Kidney epithelial cell (primary cell): ENCODE results near the gene PEPD. TPM values are rescaled to one million over a fixed set of nuclear protein-coding genes. Genes with fewer than 3 reads are reported as not detected.

Experiments
- DNase-seq: peaks from one replicate; pipeline ENCODE4 v3.0.0-alpha.2; 2010; ENCODE audit warnings: low read depth
- H3K27me3 ChIP-seq: 2 replicates; pipeline ENCODE4 v1.6.0; 2011; ENCODE audit warnings: low read length; ENCODE audit not compliant: control insufficient read depth, insufficient read depth
- H3K36me3 ChIP-seq: 2 replicates; pipeline ENCODE4 v1.5.1; 2011; ENCODE audit warnings: low read length; ENCODE audit not compliant: control insufficient read depth, insufficient read depth
- H3K4me3 ChIP-seq: 2 replicates; pipeline ENCODE4 v1.5.1; 2011; ENCODE audit warnings: low read depth, mild to moderate bottlenecking, control low read depth, low read length
- total RNA-seq: library from RNA; depleted of rRNA; stranded (reverse); fragments of >200 nt; gene quantifications from 2 replicates; pipeline ENCODE4 v1.2.3, GENCODE V29; 2015
- TF ChIP-seq, protein P1 (sequence below): IDR thresholded peaks from 2 replicates; pipeline ENCODE4 v1.5.1; 2011; ENCODE audit warnings: mild to moderate bottlenecking, moderate library complexity, low read length, control low read depth, inconsistent platforms; ENCODE audit not compliant: insufficient read depth, poor library complexity, severe bottlenecking

PEPD gene
- total RNA-seq, 1 donor from 2014 or later, result 88.6 TPM

DNA sequence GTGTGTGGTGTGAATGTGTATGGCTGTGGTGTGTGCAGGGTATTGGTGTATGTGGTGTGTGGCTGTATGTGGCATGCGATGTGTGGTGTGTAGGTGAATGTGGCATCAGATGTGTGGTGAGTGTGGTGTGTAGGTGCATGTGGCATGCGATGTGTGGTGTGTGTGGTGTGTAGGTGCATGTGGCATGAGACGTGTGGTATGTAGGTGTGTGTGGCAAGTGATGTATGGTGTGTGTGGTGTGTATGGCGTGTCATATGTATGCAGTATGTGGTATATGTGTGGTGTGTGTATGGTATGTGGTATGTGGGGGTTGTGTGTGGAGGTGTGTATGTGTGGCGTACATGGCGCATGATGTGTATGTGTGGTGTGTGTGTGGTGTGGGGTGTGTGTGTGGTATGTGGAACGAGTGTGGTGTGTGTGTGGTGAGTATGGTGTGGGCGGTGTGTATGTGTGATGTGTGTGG is 63.4 kb downstream of the PEPD start:
- no peaks in the 10 kb centered on the region for H3K27me3 ChIP-seq
- TF ChIP-seq, protein P1, sequence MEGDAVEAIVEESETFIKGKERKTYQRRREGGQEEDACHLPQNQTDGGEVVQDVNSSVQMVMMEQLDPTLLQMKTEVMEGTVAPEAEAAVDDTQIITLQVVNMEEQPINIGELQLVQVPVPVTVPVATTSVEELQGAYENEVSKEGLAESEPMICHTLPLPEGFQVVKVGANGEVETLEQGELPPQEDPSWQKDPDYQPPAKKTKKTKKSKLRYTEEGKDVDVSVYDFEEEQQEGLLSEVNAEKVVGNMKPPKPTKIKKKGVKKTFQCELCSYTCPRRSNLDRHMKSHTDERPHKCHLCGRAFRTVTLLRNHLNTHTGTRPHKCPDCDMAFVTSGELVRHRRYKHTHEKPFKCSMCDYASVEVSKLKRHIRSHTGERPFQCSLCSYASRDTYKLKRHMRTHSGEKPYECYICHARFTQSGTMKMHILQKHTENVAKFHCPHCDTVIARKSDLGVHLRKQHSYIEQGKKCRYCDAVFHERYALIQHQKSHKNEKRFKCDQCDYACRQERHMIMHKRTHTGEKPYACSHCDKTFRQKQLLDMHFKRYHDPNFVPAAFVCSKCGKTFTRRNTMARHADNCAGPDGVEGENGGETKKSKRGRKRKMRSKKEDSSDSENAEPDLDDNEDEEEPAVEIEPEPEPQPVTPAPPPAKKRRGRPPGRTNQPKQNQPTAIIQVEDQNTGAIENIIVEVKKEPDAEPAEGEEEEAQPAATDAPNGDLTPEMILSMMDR, result no peak
- H3K36me3 ChIP-seq, result no peaks in the 10 kb centered on the region
- no peak overlapping the region for H3K4me3 ChIP-seq
- no peak for DNase-seq

DNA sequence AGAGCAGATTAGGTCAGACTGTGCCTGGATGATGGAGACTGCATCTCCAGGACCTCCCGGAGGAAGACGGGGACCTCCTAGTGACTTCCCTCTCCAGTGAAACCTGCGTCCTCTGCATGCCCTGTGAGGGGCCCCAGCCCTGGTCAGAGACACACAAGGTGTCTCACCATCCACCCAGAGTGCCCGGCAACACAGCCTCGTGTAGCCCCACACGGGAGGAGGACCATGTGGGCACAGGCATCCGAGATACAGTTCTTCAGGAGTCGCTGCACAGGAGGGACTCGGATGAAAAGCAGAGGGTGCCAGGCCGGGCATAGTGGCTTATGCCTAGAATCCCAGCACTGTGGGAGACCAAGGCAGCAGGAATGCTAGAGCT is 64.8 kb downstream of the PEPD start:
- TF ChIP-seq, protein P1, result no peak
- Histone ChIP-seq H3K4me3 (no peak overlapping the region), H3K36me3 (no peaks in the 10 kb centered on the region), H3K27me3 (no peaks in the 10 kb centered on the region)
- no peak for DNase-seq

DNA sequence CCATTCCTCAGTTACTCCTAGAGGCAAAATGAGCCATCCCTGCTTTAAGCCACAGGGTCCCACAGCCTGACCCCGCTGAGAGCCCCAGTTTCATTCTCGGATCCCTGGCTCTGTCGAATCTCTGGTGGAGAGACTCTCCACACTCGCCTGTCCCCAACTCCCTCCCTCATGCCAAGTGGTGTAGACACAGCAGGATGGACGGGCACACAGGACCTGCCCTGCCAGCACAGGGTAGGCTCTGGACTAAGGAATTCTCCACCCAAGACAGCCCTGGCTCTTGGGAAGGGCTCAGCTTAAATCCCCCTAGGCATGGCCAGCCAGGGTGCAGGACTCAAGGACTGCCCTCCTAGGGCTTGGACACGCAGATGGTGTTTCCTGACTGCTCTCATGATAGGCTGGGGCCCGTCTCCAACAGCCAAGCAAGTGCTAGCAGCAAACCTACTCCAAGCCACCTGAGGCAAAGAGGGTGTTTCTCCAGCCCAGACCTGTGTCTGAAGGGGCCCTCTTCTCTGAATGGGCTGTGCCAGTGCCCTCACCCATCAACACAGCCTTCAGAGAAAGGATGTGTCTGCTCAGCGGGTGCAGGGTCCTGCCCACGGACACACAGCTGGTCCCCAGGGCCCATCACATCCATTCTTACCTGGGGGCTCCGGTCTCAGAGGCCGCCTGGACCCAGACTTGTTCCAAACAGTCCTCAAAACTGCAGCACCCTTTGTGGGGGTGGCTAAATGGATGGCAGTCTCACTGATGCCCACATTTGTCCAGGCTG is 65.3 kb downstream of the PEPD start:
- no peaks in the 10 kb centered on the region for H3K36me3 ChIP-seq
- H3K27me3 ChIP-seq, result no peaks in the 10 kb centered on the region
- TF ChIP-seq, protein P1, result no peak
- no peak overlapping the region for H3K4me3 ChIP-seq
- no peak for DNase-seq

DNA sequence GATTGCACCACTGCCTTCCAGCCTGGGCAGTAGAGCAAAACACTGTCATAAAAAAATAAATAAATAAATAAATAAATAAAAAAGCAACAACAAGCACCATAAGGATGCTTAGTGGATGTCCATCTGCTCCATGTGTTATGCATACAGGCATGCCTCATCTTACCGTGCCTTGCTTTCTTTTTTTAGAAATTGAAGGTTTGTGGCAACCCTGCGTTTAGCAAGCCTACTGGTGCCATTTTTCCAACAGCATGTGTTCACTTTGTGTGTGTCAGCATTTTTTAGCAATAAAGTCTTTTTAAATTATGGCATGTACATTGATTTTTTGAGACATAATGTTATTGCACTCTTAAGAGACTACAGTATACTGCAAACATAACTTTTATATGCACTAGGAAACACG is 68.3 kb downstream of the PEPD start:
- Histone ChIP-seq H3K36me3 (no peaks in the 10 kb centered on the region), H3K27me3 (no peaks in the 10 kb centered on the region), H3K4me3 (no peak overlapping the region)
- no peak for DNase-seq
- TF ChIP-seq, protein P1, result no peak

DNA sequence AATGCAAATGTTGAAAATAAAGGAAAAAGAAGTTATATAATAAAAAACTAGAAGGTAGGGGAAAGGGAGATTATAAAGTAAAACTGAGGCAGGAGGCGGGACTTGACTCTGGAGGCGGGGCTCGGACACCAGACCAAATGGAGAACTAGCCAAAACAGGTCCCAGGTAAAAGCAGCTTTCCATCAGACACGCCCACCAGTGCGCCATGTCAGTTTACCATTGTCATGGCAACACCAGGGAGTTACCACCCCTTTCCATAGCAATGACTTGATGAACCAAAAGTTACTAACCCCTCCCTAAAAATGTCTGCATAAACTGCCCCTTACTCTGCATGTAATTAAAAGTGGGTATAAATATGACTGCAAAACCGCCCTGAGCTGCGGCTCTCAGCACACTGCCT is 70.9 kb downstream of the PEPD start:
- TF ChIP-seq, protein P1, result no peak
- Histone ChIP-seq H3K27me3 (no peaks in the 10 kb centered on the region), H3K4me3 (no peak overlapping the region), H3K36me3 (no peaks in the 10 kb centered on the region)
- no peak for DNase-seq

DNA sequence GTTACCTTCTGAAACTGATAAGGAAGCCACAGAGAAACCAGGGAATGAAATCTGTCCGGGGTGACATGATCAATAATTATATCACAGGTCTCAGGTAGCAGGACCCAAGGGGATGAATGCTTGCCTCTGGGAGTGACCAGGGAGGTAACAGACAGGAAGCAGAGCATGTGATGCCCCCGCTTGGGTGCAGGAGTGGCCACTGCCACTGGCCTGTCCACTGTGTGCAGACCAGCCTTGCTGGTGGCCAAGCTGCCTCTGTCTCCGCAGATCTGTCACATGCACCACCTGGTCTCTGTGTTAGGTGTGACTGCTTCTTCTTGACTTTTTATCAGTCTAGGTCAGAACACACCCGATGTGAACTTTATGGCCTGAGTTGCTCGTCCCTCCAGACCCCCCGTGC is 71.8 kb downstream of the PEPD start:
- Histone ChIP-seq H3K36me3 (no peaks in the 10 kb centered on the region), H3K27me3 (no peaks in the 10 kb centered on the region), H3K4me3 (no peak overlapping the region)
- TF ChIP-seq, protein P1, result no peak
- DNase-seq, result no peak
